T-helper 9 cell (primary cell): ENCODE data around the gene HPS5.
A peak's percentile ranks its signal among the peaks of the same experiment; 100 is the strongest.
"Not testable (repeated sequence)": the region's sequence is repeated elsewhere in the genome, so short reads cannot be mapped to it uniquely, and the experiment has no call there.

Experiments used
- DNase-seq: peaks from one replicate; pipeline ENCODE4 v3.0.0-alpha.2; 2020
- total RNA-seq, 2 donors: gene quantifications; one replicate each; lab custom pipeline; 2026; lab: John Stamatoyannopoulos, UW

Gene HPS5, protein sequence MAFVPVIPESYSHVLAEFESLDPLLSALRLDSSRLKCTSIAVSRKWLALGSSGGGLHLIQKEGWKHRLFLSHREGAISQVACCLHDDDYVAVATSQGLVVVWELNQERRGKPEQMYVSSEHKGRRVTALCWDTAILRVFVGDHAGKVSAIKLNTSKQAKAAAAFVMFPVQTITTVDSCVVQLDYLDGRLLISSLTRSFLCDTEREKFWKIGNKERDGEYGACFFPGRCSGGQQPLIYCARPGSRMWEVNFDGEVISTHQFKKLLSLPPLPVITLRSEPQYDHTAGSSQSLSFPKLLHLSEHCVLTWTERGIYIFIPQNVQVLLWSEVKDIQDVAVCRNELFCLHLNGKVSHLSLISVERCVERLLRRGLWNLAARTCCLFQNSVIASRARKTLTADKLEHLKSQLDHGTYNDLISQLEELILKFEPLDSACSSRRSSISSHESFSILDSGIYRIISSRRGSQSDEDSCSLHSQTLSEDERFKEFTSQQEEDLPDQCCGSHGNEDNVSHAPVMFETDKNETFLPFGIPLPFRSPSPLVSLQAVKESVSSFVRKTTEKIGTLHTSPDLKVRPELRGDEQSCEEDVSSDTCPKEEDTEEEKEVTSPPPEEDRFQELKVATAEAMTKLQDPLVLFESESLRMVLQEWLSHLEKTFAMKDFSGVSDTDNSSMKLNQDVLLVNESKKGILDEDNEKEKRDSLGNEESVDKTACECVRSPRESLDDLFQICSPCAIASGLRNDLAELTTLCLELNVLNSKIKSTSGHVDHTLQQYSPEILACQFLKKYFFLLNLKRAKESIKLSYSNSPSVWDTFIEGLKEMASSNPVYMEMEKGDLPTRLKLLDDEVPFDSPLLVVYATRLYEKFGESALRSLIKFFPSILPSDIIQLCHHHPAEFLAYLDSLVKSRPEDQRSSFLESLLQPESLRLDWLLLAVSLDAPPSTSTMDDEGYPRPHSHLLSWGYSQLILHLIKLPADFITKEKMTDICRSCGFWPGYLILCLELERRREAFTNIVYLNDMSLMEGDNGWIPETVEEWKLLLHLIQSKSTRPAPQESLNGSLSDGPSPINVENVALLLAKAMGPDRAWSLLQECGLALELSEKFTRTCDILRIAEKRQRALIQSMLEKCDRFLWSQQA
- total RNA-seq: 33.3 to 60.2 reads per million in 2 donors

- peak; percentile 93 for DNase-seq
Measured at GRCh38 chr11:18321969-18322711, at the start of gene HPS5, which contains the start of gene GTF2H1. TSS of gene HPS5 (minus strand) at chr11:18322140. CDS start at chr11:18317858, 4,282 bp downstream. TSS of gene GTF2H1 (plus strand) at chr11:18322567. CDS start at chr11:18333075, 10,508 bp downstream.

- DNase-seq: no peak
Measured at GRCh38 chr11:18371279-18371678, 49.3 kb upstream of the HPS5 start.

- DNase-seq: no peak
Measured at GRCh38 chr11:18369398-18369797, 47.5 kb upstream of the HPS5 start.

GRCh38 chr11:18368221-18368620, 46.3 kb upstream of the HPS5 start:
- DNase-seq: no peak

DNA sequence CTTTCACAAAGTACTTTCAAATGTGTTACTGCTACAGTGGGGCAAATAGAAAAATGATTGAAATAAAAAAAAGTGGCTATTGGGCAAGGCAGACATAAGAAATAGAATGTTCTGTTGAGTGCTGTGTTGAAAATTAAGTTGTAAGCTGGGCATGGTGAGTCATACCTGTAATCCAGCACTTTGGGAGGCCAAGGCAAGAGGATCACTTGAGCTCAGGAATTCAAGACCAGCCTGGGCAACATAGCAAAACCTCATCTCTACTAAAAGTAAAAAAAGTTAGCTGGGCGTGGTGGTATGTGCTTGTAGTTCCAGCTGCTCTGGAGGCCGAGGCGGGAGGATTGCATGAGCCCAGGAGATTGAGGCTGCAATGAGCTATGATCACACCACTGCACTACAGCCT, 45.5 kb upstream of the HPS5 start:
- DNase-seq: no peak

GRCh38 chr11:18366286-18366685, 44.3 kb upstream of the HPS5 start:
- no peak for DNase-seq

DNA sequence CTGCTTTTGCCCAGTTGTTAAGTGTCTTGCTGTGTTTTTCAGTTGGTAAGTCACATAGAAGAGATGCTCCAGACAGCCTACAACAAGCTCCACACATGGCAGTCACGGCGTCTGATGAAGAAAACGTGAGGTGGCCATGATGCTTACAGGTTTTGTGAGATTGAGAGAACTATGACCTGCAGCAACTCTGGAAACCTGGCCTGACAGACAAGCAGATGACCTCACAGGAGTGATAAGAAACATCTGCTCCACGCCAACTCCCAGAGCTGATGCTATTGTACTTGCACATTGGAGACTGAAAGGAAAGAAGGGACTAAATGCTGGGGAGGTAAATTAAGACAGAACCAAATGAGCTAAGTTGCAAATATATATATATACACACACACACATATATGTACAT, 43.8 kb upstream of the HPS5 start:
- DNase-seq: no peak

DNA sequence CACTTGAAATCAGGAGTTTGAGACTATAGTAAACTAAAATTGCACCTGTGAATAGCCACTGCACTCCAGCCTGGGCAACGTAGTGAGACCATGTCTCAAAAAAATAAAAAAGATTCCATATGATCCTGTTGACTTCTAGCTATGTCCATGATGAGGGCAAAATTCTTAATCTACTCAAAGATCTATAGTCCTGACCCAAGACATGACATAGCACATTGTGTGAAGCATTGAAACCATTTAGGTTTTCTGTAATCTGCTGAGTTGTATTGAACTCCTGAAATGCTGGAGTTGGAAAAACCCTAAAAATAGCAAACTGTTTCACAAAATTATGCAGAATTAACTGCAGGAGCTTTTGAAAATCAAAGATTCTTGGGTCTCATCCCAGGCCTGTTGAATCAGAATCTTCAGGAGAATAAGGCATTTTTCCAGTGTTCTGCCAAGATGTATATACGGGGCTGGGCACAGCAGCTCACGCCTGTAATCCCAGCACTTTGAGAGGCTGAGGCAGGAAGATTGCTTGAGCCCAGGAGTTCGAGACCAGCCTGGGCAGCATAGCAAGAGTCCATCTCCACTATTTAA, 42.6 kb upstream of the HPS5 start:
- DNase-seq: no peak

DNA sequence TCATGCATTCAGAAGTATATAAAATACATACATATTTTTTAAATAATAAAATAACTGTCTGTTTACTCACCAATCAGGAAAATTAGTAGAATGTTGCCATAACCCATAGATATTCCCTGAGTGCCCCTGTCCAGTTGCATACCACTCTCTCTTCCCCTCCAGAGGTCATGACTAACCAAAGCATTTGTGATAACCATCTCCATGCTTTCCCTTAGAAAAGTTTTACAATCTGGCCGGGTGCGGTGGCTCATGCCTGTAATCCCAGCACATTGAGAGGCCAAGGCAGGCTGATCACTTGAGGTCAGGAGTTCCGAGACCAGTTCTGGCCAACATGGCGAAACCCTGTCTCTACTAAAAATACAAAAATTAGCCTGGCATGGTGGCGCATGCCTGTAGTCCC, 39.2 kb upstream of the HPS5 start:
- no peak for DNase-seq

GRCh38 chr11:18358646-18359045, 36.7 kb upstream of the HPS5 start:
- DNase-seq: no peak

DNA sequence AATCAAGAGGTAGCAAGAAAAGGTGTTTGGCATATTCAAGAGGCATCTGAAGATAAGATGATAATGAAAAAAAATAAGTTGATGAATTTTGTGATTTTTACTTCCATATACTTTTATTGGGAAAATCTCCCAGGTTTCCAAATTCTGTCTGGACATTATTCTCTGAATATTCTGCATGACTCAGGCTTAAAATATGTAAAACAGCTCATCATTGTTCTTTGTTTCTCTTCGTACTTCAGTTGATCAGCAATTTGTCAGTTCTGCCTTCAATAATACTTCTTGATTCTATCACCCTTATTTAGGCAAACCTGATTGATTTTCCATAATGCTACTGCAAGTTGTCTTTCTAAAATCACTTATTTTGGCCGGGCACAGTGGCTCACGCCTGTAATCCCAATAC, 30.6 kb upstream of the HPS5 start:
- no peak for DNase-seq

GRCh38 chr11:18347471-18348125, 25.7 kb upstream of the HPS5 start:
- no peak for DNase-seq

DNA sequence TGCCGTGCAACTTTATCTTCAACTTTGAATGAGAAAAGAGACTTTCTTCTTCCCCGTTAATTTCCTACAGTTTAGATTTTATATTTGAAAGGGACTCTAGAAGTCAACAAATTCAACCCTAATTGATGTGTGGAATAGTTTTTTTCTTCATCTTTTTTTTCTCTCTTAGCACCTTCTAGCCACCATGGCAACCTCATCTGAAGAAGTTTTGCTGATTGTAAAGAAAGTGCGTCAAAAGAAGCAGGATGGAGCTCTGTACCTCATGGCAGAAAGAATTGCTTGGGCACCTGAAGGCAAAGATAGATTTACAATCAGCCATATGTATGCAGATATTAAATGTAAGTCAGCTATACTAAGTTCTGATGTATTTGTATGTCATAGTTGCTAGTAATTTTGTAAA, 11.0 kb upstream of the HPS5 start:
- no peak for DNase-seq

- no peak for DNase-seq
Measured at GRCh38 chr11:18332302-18332701, 10.4 kb upstream of the HPS5 start.

DNA sequence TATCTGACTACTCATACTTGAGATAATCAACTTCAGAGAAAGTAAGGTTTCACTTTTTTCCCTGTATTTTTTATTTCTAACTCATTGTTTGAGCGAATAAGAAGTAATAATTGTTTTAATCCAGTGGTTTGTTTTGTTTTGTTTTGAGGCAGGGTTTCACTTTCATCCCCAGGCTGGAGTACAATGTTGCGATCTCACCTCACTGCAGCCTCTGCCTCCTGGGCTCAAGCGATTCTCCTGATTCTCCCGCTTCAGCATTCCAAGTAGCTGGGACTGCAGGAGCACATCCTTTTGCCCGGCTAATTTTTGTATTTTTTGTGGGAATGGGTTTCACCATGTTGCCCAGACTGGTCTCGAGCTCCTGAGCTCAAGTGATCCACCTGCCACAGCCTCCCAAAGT, 9.0 kb upstream of the HPS5 start:
- no peak for DNase-seq

GRCh38 chr11:18329196-18329870, 7.4 kb upstream of the HPS5 start:
- DNase-seq: no peak

DNA sequence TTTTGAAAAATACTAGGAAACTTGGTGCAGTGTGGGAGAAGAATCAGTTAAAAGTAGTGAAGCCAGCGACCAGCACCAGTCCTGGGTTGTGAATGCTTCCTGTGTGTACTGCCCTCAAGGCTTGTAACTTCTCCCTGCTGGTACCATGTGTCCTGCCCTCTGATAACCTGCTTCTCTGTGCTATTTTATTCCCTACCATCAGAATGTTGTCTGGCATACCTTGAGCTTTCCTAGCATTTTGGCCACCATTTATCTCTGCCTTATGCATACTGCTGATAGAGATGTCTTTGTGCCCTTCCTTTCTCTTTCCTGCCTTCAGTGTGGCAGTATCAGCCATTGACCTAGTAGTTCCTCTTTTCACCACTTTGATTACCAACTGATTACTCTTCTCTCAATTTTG, 2.4 kb upstream of the HPS5 start:
- DNase-seq: no peak

DNA sequence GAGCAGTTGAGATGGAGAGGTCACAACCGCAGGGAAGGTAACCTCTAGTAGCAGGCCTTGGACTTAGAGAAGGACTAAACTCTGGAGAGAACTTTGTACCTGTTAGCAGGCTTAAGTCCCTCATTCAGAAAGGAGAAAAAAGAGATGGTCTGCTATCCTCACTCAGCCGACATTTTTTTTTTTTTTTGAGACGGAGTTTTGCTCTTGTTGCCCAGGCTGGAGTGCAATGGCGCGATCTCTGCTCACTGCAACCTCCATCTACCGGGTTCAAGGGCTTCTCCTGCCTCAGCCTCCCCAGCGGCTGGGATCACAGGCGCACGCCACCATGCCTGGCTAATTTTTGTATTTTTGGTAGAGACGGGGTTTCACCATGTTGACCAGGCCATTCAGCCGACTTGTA, 1.9 kb upstream of the HPS5 start:
- not testable (repeated sequence) for DNase-seq

DNA sequence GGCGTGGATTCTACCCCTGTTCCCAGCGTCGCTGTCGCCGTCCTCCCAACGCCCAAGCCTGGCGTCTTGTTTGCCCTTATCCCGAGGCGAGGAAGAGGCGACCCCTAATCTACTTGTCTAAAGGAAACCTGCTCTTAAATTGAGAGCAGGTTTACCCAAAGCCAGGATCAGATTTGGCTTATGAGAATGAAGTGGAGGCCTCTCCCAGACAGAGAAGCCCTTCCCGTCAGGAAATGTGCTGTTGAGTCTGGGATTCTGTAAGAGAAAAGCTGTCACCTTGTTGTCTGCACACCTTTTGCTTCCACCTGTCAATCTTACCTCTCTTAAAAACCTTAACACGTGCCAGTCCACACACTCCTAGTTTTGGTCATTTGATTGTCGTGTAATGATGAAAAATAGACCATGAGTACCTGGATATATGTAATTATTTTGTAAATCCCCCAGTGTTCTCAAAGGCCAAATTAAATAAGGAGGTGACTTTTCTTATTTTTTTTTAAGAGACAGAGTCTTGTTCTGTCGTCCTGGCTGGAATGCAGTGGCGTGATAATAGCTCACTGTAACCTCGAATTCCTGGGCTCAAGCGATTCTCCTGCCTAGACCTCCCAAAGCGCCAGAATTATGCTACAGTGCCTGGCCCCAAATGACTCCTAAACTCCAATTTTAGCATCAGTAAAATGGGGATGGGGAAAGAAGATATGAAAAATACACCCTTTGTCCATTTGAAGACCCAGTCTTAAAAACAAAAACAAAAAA, 1.1 kb upstream of the HPS5 start:
- no peak for DNase-seq

DNA sequence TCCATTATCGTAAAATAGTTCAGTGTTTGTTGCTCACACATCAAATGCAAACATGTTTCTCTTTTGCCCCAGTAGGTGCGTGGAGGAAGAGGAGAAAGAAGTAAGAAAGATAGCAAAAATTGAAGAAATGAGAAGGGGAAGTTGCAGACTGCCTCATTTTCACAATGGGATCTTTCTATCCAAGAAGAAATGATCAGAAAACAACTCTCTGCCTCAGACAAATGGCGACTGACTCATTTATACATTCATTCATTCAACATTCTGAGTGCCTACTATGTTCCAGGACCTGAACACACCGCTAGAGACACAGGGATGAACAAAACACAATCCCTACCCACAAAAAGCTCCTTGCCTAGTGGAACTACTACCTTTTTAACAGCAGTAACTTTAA, 367 bp downstream of the HPS5 start:
- DNase-seq: no peak
